ENCODE data around the gene ASF1B.

The ASF1B gene

GRCh38 chr19:14150770-14151661, 14.6 kb upstream of the ASF1B start:
- H3K4me3 ChIP-seq (ENCODE audit: low read length): no peak overlapping the region

GRCh38 chr19:14150041-14150769, 13.8 kb upstream of the ASF1B start:
- no peak overlapping the region for H3K4me2 ChIP-seq (ENCODE audit: low read length)
- H3K9me3 ChIP-seq (ENCODE audit: control insufficient read depth, insufficient read depth, low read length): no peaks in the 10 kb centered on the region
- no peaks in the 10 kb centered on the region for H3K79me2 ChIP-seq (ENCODE audit: control insufficient read depth, low read length)
- H3K9me2 ChIP-seq (replicated peaks; ENCODE audit: control insufficient read depth, low read length): no peaks in the 10 kb centered on the region
- H4K20me1 ChIP-seq (ENCODE audit: control insufficient read depth, insufficient read depth, low read depth, low read length): no peaks in the 10 kb centered on the region
- no peak overlapping the region for H3K4me3 ChIP-seq (ENCODE audit: low read length)
- TF ChIP-seq, protein P1, sequence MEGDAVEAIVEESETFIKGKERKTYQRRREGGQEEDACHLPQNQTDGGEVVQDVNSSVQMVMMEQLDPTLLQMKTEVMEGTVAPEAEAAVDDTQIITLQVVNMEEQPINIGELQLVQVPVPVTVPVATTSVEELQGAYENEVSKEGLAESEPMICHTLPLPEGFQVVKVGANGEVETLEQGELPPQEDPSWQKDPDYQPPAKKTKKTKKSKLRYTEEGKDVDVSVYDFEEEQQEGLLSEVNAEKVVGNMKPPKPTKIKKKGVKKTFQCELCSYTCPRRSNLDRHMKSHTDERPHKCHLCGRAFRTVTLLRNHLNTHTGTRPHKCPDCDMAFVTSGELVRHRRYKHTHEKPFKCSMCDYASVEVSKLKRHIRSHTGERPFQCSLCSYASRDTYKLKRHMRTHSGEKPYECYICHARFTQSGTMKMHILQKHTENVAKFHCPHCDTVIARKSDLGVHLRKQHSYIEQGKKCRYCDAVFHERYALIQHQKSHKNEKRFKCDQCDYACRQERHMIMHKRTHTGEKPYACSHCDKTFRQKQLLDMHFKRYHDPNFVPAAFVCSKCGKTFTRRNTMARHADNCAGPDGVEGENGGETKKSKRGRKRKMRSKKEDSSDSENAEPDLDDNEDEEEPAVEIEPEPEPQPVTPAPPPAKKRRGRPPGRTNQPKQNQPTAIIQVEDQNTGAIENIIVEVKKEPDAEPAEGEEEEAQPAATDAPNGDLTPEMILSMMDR (IDR thresholded peaks at IDR 0.05; ENCODE audit: low read depth, low read length, poor library complexity, severe bottlenecking): no peak
- no peak for TF ChIP-seq EZH2phosphoT487 (IDR thresholded peaks at IDR 0.05; ENCODE audit: borderline replicate concordance, low read length)
- H3K27ac ChIP-seq (ENCODE audit: low read depth, low read length): no peak overlapping the region
- no peaks in the 10 kb centered on the region for H3K4me1 ChIP-seq (ENCODE audit: control insufficient read depth, low read length)
- H3K36me3 ChIP-seq (ENCODE audit: control insufficient read depth, low read length): no peaks in the 10 kb centered on the region
- H3K27me3 ChIP-seq (ENCODE audit: control insufficient read depth, low read length): peaks cover 4% of the 10 kb centered on the region
- no peaks in the 10 kb centered on the region for H3F3A ChIP-seq (ENCODE audit: control insufficient read depth, insufficient read depth)

More at GRCh38 chr19:14150770-14151661, 14.6 kb upstream of the ASF1B start:
- Histone ChIP-seq H3K27ac (ENCODE audit: low read depth, low read length) (no peak overlapping the region), H3K79me2 (ENCODE audit: control insufficient read depth, low read length) (no peaks in the 10 kb centered on the region), H4K20me1 (ENCODE audit: control insufficient read depth, insufficient read depth, low read depth, low read length) (no peaks in the 10 kb centered on the region), H3K9me3 (ENCODE audit: control insufficient read depth, insufficient read depth, low read length) (no peaks in the 10 kb centered on the region), H3K4me2 (ENCODE audit: low read length) (no peak overlapping the region), H3K36me3 (ENCODE audit: control insufficient read depth, low read length) (no peaks in the 10 kb centered on the region), H3K27me3 (ENCODE audit: control insufficient read depth, low read length) (peaks cover 4% of the 10 kb centered on the region), H3K4me1 (ENCODE audit: control insufficient read depth, low read length) (no peaks in the 10 kb centered on the region), H3K9me2 (replicated peaks; ENCODE audit: control insufficient read depth, low read length) (no peaks in the 10 kb centered on the region), H3F3A (ENCODE audit: control insufficient read depth, insufficient read depth) (no peaks in the 10 kb centered on the region)
- no peak for TF ChIP-seq EZH2phosphoT487 (IDR thresholded peaks at IDR 0.05; ENCODE audit: borderline replicate concordance, low read length)
- TF ChIP-seq, protein P1 (IDR thresholded peaks at IDR 0.05; ENCODE audit: low read depth, low read length, poor library complexity, severe bottlenecking): no peak

- TF ChIP-seq, protein P1 (IDR thresholded peaks at IDR 0.05; ENCODE audit: low read depth, low read length, poor library complexity, severe bottlenecking): no peak
- TF ChIP-seq EZH2phosphoT487 (IDR thresholded peaks at IDR 0.05; ENCODE audit: borderline replicate concordance, low read length): no peak
- Histone ChIP-seq H3F3A (ENCODE audit: control insufficient read depth, insufficient read depth) (no peaks in the 10 kb centered on the region), H4K20me1 (ENCODE audit: control insufficient read depth, insufficient read depth, low read depth, low read length) (no peaks in the 10 kb centered on the region), H3K36me3 (ENCODE audit: control insufficient read depth, low read length) (no peaks in the 10 kb centered on the region), H3K9me2 (replicated peaks; ENCODE audit: control insufficient read depth, low read length) (no peaks in the 10 kb centered on the region), H3K4me2 (ENCODE audit: low read length) (no peak overlapping the region), H3K79me2 (ENCODE audit: control insufficient read depth, low read length) (no peaks in the 10 kb centered on the region), H3K4me1 (ENCODE audit: control insufficient read depth, low read length) (no peaks in the 10 kb centered on the region), H3K27ac (ENCODE audit: low read depth, low read length) (no peak overlapping the region), H3K4me3 (ENCODE audit: low read length) (no peak overlapping the region), H3K27me3 (ENCODE audit: control insufficient read depth, low read length) (peaks cover 4% of the 10 kb centered on the region), H3K9me3 (ENCODE audit: control insufficient read depth, insufficient read depth, low read length) (no peaks in the 10 kb centered on the region)
Observed at GRCh38 chr19:14149509-14149994, 13.2 kb upstream of the ASF1B start.

Data from DOHH2 (cell line).